Hippocampal formation (tissue), 2 donors: ENCODE data around the gene BEST1.

ENCODE experiments used
- DNase-seq, 2 donors: peaks; one replicate each; lab custom pipeline; 2025; lab: John Stamatoyannopoulos, UW

Gene BEST1

DNA sequence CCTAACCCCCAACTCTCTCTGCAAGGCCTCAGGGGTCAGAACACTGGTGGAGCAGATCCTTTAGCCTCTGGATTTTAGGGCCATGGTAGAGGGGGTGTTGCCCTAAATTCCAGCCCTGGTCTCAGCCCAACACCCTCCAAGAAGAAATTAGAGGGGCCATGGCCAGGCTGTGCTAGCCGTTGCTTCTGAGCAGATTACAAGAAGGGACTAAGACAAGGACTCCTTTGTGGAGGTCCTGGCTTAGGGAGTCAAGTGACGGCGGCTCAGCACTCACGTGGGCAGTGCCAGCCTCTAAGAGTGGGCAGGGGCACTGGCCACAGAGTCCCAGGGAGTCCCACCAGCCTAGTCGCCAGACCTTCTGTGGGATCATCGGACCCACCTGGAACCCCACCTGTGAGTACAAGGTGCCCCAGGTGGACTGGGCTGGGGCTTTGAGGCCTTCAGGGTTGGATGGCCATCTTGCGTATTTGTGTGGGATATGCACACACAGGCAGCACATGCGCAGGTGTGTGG lies at the start of gene BEST1:
BEST1 (plus strand) TSS at position 317 of the 513 bp plus-strand sequence. CDS start 1,456 bp downstream, outside the sequence.
- DNase-seq = peak; percentile 65 to 71

DNA sequence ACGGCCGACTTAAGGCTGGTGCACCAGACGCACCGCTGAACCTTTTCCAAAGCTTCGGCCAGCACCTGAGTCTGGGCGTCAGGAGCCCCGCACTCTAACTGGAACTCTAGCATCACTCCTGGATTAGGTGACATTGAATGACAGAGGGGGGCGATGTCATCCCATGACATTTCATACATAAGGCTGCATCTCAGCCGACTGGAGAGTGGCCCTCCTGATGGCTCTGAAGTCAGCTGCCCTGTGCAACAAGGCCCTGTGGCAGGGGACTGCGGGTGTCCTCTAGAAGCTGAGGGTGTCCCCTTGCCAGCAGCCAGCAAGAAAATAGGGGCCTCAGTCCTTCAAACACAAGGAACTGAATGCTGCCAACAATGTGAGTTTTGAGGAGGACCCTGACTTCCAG lies 48.8 kb upstream of the BEST1 start:
- no peak for DNase-seq

DNA sequence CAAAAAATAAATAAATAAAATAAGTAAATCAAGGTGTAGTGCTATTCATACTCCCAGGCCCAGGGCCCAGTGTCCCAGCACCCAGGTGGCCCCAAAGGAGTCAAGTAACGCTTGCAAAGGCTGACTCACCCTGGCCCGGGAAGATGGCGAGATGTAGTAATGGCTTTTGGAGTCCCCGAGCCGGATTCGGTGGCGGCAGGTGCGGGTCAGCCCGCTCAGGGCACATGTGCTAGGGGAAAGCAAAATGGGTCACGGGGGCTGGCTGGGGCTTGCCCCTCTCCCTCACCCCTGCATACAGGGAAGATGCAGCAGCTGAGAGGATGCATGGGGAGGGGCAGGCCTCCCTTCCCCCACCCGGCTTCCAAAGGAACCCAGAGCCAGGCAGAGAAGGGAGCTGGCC lies 47.8 kb upstream of the BEST1 start:
- no peak for DNase-seq

DNA sequence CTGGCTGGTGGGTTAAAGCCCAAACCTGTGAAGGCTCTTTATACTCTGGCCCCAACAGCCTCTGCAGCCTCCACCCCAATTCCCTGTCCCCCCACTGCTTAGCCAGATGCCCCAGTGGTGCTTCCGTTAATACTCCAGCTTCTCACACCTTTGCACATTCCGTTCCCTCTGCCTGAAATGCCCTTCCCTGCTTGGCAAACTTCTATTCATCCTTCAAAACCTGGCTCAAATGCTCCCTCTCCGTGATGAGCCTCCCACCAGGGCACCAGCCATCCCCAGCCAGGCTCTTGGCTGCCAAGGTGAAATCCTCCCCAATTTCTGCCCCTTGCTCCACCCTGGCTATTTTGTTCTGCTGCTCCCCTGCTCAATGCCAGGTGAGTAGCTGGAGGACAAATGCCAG lies 46.3 kb upstream of the BEST1 start:
- DNase-seq = no peak

DNA sequence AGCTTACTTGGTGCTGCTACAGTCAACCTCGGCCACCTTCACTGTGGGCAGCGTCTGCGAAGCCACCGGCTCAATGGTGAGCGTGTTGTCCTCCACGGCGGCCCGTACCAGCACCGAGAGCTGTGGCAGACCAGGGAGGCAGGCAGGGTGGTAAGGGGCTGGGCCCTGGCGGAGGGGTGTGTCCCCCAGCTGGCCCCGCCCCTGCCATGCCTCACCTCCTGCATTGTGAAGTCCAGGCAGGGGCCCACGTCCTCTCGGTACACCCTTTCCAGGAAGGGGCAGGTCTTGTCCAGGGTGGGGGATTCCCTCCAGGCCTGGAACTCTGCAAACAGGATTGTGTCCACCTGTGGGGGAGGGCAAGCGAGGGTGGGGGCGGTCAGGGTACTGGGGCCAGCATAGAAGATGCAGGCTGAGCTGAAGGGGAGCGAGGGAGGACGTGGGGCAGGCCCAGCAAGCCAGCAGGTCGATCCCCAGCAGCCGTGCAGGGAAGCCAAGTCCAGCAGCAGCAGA lies 45.6 kb upstream of the BEST1 start:
- DNase-seq = no peak

DNA sequence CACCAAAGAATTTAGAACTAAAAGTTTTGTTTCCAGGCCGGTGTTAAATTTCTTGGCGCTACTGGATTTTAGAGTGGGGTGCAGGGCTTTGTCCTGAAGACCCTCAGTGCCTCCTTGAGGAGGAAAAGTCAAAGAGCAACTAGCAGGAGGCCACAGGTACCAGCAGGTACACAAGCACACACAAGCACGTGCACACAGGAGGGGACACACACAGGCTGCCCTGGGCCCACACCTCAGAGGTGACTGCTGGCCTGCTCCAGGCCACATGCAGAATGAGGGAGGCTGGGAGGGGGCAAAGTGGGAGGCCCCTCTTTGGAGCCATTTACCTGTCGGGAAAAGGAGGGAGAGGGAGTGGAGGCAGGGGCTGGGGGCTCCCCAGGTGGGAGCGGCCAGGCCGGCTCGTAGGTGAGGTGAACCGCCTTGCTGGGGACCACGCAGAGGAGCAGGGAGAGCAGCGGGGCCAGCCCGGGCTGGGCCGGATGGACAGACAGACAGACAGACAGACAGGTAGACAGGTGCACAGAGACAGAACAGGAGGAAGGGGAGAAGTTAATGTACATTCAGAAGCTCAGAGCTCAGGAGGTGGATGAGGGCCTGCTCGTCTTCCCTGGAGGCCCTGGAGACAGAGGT lies 45.0 kb upstream of the BEST1 start:
- no peak for DNase-seq

DNA sequence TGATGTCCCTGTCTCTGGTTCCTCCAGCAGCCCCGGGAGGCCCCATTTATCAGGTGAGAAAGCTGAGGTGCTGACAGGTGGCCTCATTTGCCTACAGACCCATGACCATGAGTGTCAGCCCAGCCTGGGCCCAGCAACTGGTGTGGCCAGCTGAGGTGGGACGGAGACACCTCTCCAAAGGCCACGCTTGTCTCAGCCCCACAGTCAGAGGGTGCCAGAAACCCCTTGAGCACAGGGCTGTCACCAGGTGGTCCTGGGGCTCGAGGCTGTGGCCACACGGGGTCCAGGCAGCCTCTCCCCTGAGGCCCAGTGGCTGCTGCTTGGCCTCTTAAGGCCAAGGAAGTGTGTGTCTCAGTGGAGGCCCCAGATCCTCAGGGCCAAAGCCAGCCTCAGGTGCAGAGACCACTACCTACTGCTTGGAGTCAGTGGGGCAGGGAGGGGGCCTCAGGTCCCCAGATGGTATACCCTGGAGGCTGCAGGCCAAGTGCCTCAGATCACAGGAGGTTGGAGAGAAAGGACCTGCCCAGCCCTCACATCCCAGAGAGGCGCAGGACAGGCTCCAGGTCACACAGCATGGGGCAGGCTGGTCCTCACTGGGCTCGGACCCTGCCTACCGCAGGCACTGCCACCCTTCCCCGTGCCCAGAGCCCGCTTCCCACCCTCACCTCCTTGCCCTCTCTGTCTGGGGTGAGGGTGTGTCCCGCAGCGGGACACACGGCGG lies 44.2 kb upstream of the BEST1 start:
- DNase-seq = no peak

DNA sequence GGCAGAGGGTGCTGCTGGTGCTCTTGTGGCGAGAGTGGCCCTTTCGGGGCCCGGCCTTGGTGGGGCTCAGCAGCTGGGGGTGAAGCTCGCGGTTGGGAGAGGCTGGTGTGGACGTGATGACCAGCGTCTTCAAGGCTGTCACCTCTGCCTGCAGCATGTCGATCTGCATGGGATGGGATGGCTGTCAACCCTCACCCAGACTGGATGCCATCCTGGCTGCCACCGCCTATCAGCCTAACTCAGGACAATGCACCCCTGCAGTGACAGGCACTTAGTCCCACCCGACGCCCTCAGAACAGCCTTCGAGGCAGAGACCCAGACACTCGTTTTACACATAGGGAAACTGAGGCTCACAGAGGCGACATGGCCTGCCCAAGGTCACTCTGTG lies 43.6 kb upstream of the BEST1 start:
- no peak for DNase-seq

DNA sequence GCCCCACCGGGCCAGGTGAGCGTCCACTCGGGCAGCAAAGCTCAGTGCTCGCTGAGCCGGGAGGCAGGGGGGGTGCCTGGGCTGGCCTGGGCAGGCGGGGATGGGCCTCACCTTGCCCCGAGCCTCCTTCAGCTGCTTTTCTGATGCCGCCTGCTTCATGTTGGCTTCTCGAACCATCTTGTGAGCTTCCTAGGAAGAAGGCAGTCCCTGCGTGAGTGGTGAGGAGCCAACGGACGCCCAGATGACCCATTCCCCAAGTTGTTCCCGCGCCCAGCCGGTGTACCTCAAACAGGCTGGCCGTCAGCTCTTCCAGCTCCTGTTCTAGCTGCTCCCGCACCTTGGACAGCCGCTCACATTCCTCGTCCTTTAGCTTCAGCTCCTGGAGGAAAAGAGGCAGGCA lies 42.9 kb upstream of the BEST1 start:
- no peak for DNase-seq

DNA sequence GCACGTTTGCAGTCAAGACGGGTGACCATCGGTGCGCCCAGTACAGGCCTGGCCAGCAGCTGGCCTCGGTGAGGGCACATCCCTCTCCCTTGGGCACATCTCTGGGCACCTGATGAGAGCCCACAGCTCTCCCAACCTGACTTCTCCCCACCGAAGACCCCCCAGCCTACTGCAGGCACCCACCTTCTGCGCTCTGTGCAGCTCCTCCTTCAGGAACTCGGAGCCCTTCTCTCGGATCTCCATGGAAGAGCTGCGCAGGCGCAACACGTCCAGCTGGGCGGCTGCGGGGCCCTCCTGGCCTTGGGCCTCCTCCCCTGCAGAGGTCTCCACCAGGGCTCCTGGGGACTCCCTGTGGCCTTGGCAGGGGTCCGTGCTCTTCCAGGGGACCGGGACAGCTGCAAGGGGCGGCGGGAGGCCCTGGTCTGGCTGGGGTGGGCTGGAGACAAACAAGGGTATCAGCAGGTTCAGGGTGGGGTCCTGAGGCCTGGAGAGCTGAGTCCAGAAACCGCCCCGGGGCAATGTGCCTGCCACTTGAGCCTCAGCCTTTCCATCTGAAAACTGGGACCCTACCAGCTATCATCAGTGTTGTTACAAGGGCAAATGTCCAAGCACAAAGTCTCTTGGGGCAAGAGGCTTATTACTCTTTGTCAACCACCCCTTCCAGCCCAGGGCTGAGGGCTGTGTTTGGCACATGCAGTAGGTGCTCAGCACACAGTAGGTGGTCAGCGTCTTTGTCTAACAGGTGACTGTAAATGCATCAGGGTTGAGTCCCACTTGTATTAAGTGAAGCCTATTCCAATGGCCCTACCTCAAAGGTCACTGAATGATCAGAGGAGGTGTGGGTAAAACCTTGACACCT lies 42.1 kb upstream of the BEST1 start:
- no peak for DNase-seq

DNA sequence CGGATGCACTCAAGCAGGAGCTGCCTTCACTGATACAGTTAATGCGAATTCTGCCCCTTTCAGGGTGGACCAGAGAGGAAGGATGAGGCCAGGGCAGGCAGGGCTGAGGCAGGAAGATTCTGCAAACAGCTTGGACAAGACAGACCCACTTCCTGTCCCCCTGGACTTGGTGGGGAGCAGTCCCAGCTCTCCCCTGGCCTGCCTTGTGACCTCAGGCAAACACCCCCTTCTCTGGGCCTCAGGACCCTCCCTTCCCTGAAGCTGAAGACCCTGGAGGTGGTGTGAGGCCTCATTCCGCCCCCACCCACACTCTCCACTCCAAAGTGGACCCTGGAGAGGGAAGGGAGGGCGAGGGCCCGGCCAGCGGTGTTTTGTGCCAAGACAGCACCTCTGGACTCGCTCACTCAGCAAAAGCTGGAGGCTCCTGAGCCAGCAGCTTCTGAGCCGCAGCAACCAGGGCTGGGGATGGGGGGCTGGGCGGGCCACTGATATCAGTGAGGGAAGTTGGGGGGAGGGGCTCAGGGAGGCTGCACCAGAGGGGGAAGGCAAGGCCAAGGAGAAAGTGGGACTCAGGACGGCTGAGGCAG lies 41.3 kb upstream of the BEST1 start:
- DNase-seq = peak in 1 of 2 donors; percentile 28

DNA sequence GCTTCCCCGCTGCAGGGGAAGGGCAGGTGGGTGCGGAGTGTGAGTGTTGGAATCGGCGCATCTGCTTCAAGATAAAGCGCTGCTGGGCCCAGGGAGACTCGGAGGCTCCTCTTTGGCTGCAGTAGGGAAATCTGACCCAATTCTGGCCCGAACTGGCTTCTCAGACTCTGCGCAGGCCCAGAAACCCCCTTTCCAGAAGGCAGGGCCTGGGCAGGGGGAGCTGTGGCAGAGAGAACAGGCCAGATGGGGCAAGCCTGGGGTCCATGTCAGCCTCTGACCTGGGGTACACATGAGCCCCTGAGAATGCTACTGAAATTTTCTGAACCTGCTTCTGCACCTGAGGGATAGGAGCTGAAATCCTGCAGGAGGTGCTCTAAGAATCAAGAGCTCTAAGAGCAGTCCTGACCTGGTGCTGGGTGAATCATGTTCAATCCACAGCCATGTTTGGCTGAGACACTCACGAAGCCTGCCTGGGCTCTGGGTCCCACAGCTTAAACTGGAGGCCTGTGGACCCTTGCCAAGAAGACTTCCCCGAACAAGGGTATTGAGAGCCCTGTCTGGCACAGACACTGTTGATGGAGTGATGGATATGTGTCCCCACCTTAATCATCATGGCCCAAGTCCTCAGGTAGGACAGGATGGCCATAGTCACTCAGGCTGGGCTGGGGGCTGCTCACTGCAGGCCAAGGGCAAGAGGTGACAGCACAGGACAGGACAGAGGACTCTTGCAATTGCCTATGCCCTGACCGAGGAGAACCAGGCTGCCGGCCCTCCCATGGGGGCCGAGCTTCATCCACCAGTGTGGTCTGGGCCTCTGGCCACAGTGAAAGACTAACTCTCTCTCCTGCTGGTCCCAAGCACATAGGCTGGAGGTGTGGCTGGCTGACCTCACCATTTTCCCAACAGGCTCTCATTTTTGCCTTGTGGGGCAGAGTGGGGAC lies 39.7 kb upstream of the BEST1 start:
- DNase-seq = no peak

DNA sequence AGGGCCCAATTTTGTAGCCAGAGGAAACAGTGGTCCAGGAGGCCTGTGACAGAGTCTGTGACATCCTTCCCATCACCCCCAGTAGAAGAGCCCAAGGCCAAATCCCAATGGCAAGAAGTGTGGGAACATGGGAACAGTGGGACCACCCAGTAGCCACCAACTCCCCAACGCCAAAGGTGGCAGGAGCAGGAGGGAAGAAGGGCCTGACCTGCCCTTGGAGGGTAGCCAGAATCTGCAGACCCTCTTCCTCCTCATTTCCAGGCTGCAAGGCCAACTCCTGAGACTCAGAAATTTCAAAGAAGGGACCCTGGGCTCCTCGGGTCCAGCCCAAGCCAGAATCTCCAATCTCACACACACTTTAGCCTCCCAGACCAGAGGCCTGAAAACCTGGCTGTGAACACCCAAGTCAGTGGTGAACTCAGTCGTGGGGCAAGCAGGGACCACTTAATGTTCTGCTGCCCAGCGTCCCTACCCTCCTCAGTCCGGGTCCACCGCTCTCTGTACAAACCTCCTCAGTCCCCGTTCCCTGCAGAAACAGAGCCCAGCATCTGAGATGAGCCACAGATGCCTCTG lies 38.9 kb upstream of the BEST1 start:
- DNase-seq = no peak

DNA sequence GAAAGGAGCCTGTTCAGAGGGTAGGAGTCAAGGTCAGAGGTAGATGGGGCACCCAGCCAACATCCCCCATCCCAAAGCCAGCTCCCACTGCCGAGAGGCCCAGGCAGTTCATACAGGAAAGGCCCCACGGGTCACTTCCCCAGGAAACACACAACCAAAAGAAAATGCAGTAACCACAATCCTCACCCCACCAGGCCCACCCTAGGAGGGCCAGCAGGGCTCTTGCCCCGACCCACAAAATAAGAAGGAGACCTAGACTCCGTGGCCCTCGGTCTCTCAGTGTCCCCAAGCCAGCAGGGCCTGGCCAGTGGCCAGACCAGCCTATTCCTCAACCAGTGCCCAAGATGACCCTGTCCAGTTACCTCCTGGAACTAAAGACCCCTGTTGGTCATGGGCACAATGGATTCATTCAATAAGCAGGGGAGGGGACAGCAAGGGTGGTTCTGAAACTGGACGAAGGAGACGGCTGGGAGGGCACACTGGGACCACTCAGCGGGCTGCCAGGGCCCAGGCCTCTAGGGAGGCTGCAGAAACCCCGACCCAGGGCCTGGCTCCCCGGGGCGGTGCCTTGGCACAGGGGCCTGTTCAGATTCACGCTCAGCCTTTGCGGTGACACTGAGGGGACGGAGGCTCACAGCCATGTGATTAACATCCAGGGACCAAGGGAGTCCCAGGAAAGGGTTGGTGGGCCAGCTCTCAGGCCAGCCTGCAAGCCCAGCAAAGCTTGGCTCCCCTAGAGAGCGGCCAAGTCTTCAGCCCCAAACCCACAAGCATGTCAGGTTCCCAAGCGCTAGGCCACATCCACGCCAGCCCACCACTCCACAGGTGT lies 38.2 kb upstream of the BEST1 start:
- DNase-seq = no peak

DNA sequence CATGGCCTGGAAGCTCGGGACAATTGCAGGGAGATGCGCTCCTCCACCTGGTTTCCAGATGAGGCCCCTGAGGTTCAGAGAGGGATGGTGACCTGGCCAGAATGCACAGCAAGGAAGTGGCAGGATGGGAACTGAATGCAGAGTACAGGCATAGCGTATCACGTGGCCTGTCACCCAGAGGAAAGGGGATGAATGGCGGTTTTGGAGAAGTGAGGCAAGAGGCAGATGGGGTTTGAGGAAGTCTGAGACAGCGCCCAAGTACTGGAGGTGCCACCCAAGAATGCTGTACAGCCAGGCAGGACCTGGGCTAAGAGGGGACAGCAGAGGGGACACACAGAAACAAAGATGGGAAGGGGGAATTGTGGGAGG lies 37.6 kb upstream of the BEST1 start:
- peak in 1 of 2 donors; percentile 12 for DNase-seq

DNA sequence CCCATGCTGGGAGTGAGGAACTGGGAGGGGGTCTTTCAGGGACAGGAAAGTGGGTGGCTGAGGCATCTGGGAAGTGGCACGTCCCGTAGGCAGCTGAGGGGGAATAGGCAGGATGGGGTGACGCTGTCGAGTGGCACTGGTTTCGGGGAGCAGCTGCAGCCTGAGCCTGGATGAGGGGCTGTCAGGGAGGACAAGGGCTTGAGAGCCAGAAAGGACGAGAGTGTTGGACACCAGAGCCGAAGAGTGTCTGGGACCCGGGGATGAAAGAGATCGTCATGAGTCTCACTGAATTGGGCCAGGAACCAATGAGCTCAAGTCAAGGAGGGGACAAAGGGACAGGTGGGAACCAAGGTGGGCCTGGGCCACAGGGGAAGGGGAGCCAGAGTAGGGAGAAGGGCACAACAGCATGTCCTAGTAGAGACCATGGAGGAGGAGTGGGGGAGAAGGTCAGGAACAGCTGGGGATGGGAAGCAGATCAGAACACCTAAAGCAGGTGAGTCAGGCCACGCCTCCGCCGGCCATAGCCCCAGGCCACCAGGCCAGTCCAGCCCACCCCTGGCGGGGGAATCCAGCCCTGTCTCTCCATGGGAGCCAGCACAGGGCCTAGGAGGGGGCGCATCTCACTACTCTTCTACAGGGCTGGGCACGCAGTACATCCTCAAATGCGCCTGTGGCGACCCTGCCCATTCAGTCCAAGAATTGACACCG lies 37.0 kb upstream of the BEST1 start:
- DNase-seq = no peak

DNA sequence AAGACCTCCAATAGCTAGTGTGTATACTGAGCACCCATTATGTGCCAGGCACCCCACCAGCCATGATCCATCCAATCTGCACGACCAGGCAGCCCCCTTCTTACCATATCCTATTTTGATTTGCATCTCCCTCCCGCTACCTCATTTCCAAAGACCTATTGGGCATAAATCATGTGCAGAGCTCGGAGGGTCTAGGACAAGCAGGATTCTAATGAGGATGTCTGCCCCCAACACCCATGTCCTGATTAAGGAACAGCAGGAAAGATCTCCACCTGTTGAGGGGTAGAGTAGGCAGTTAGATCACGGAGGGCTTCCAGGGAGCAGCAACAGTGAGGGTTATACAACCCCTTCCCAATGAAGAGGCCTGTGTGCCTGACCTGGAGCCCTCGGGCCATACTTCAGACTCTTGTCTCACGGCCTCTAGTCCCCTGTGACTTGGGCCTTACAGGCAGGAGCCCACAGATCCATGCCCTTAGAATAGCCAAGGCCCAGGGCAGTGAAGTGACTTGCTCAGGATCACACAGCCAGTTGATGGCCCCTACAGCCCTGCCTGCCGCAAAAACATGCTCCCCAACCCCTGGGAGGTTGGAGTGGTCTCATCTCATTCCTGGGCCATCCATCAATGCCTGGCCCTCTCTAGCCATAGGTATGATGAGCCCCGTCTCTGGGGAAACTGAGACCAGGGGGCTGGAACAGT lies 36.3 kb upstream of the BEST1 start:
- DNase-seq = no peak

DNA sequence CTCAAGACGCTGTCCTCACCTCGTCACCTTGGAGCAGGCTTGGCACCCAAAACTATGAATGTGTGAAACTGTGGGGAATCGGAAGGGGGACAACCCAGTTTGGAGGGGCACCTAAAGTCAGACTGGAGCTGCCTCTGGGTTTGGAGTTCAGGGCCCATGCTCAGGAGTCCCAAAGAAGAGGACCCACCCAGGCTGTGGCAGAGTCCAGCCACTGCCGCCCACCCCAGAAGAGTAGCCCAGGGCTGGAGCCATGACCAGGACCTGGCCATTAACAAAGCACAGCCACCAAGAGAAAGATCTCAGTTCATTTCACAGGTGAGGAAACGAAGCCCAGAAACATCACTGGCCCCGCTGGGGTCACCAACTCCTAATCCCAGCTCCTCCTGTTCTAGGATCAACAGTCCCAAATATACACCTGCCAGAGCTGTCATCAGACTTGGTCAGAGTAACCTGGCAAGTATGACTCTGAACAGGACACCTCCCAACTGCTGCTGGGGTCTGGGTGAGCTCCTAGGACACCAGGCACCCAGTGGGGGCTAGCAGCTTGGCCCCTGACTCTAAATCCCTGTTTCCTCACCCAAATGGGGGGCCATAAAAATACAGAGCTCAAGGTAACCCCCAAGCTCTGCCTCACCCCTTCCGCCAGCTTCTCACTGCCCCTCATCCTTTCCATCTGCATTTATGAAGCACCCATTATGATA lies 35.5 kb upstream of the BEST1 start:
- DNase-seq = no peak
